HG02970 (cell line): ENCODE measurements around the gene WNT7A.

Source experiments
- ATAC-seq: cut with Tn5 transposase; IDR thresholded peaks from one replicate; pipeline ENCODE4 v1.9.1; 2021; ENCODE audit warnings: mild to moderate bottlenecking, moderate library complexity, moderate number of reproducible peaks; ENCODE audit not compliant: unreplicated experiment, low FRiP score

WNT7A gene

GRCh38 chr3:13780432-13781176 is 99.3 kb downstream of the WNT7A start:
- ATAC-seq = no peak

- ATAC-seq = no peak
These were observed 103.4 kb downstream of the WNT7A start for GRCh38 chr3:13776253-13777050.

- ATAC-seq = no peak
These were observed 106.8 kb downstream of the WNT7A start for GRCh38 chr3:13772885-13773745.

- no peak for ATAC-seq
These were observed 107.5 kb downstream of the WNT7A start for GRCh38 chr3:13772321-13772745.

- ATAC-seq = no peak
These were observed 108.4 kb downstream of the WNT7A start for GRCh38 chr3:13771496-13771895.

GRCh38 chr3:13770170-13771169 is 109.4 kb downstream of the WNT7A start:
- ATAC-seq = no peak

- ATAC-seq = no peak
These were observed 110.4 kb downstream of the WNT7A start for GRCh38 chr3:13769422-13769821.

GRCh38 chr3:13768453-13768852 is 111.4 kb downstream of the WNT7A start:
- ATAC-seq = no peak

GRCh38 chr3:13767896-13768295 is 112.0 kb downstream of the WNT7A start:
- ATAC-seq = no peak

- ATAC-seq = no peak
These were observed 112.8 kb downstream of the WNT7A start for GRCh38 chr3:13767030-13767429.
